CD4-positive, alpha-beta T cell treated with Interleukin-12 subunit alpha and Interleukin-12 subunit beta, for 1 hour (primary cell): ENCODE results near the gene TNNC1.

Source experiments
- DNase-seq: peaks from one replicate; pipeline ENCODE4 v3.0.0-alpha.2; 2020

The TNNC1 gene

GRCh38 chr3:52456800-52457183, 3.0 kb upstream of the TNNC1 start:
- no peak for DNase-seq

DNA sequence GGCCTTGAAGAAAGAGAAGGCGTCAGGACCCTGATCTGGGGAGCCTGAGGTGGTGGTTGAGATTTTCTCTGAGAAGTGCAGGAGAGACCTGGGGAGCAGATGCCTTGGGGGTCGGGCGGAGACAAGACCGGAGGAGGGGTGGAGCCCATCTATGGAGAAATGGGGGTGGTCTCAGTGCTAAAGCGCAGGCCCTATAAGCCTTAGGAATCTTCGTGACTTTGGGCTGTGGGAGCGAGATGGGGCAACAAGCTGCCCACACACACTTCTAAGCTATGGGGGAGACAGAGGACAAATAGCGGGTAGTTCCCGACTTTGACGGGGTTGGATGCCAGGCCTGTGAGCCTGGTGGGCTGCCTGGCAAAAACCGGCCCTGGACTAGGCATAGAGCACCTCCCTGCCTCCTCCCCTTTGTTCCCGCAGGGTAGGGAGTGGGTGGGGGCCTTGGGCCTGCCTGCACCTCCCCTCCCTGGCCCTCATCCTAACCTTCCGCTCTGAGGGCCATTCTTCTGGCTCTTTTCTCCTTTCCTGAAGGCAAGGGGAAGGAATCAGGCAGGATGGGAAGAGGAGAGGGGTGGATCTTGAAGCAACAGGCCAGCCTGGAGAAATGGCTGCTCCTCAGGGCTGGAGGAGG, 2.4 kb upstream of the TNNC1 start:
- DNase-seq: no peak

DNA sequence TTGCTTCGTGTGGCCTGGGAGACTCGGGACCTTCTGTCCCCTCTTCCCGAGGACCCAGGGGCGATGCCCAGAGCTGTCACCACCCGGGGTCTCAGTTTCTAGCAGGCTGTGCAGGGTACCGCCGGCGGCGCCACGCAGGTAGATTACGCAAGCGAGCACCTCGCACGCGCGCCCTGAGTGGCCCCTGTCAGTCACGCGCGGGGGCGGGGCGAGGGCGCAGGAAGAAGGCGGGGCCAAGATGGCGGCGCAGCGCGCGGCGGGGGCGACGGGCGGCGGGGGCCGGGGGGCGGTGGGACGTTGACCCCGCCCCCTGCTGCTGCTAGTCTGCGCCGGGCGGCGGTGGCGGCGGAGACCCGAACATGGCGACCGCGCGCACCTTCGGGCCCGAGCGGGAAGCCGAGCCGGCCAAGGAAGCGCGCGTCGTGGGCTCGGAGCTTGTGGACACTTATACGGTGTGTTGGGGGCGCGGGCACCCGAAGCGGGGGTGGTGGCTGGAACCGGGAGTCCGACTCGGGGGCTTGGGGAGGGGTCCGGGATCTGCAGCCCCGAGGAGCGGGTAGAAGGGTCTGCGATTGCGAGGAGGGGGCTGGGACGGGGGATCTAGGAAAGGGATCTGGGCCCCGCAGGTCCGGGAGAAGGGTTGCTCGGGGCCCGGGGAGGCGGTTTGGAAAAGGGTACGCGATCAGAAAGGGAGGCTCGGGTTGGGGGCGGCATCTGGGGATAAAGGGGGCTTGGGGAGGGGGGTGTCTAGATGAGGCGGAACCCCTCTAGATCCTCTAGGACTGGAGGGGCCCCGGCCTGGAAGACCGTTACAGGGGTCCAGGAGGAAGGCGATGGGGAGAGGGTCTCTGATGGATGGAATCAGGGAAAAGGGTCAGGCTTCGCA, 1.7 kb upstream of the TNNC1 start, which contains the start of gene NISCH:
Gene NISCH, plus strand, starts transcription at position 322 of the 886 bp plus-strand sequence. Its CDS starts 38 bp downstream, at position 360.
- peak; percentile 97 for DNase-seq

- DNase-seq: no peak
These were observed 1.1 kb upstream of the TNNC1 start for GRCh38 chr3:52454938-52455282.

GRCh38 chr3:52454250-52454937, 553 bp upstream of the TNNC1 start:
- DNase-seq: no peak

DNA sequence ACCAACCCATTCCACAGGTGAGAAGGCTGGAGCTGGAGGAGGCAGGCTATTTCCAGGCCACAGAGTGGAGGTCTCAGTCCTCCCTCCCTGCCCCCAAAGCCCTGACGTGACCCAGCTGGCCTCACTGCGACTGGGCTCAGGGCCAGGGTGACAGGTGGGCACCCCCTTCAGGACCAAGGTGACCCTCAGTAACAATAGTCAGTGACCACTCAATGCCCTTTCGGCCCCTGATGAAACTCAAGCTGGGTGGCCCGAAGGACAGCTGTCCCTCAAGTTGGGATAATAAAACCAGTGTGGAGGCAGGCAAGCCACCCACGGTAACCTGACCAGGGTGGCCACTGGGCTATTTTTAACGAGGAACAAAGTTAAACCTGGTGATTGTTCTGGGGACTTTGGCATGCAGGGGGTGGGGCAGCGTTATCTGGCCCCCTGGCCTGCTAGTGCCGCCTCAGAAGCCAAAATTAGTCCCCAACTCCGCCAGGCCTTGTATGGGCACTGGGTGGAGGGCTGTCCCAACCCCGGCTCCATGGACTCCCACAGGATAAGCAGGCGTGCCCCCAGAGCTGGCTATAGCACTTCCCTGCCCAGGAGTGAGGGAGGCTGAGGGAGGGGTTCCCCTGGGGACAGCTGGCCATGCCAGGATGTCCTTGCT, 1.1 kb downstream of the TNNC1 start:
- DNase-seq: no peak

- no peak for DNase-seq
These were observed 1.7 kb downstream of the TNNC1 start for GRCh38 chr3:52452126-52452525.

DNA sequence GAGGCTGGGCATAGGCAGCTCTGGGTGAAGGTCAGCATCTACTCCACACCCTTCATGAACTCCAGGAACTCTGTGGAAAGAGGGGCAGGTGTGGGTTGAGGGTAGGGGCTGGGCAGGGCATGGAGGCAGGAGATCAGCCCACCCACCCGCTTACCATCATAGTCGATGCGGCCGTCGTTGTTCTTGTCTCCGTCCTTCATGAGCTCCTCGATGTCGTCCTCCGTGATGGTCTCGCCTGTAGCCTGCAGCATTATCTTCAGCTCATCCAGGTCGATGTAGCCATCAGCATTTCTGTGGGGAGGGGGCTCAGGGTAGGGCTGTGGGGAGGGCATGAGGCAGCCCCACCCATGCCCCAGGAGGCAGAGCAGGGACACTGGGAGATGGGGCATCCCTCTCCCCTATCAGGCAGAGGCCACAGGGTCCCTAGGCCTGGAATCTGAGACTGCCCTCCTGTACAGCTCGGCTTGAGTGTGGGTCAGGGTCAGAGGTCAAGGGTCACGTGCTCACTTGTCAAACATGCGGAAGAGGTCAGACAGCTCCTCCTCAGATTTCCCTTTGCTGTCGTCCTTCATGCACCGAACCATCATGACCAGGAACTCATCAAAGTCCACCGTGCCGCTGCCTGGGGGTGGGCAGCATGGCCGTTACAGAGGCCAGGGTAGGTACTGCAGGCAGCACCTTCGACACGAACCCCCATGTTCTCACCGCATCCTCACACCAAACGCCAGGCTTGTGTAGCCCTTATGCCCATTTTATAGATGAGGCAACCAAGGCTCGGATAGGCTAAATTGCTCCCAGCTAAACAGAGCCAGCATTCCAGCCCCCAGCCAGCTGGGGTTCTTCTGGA, 2.4 kb downstream of the TNNC1 start:
- no peak for DNase-seq

DNA sequence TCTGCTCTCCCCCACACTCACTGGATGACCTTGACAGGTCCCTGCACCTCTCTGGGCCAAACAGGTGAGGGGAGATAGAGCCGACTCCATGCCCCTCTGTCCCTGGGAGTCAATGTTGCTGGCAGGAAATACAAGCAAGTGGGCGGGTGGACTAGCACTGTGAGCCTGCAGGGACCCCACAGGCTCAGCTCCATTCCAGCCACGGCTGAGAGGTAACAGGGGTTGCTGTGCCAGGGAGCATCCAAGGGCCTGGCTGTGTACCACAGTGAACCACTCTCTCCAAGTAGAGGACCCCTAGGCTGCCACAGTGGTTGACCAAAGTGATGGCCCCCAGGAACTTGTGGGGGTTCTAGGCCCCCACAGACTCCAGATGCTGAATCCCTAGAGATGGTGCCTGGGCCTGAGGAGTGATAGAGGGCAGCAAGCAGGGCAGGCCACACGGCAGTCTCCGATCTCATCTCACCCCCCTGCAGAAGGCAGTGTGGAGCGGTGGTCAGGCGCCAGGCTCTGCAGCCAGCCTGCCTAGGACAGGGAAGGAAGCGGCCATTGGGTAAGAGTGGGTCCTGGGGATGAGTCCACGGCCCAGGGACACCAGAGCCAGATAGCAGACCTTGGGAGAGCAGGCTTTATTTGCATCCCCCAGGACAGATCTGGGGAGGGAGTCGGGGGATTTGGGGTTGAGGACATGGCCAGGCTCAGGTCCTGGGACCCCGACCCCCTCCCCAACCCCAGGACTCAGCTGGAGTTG, 3.2 kb downstream of the TNNC1 start:
- DNase-seq: no peak

DNA sequence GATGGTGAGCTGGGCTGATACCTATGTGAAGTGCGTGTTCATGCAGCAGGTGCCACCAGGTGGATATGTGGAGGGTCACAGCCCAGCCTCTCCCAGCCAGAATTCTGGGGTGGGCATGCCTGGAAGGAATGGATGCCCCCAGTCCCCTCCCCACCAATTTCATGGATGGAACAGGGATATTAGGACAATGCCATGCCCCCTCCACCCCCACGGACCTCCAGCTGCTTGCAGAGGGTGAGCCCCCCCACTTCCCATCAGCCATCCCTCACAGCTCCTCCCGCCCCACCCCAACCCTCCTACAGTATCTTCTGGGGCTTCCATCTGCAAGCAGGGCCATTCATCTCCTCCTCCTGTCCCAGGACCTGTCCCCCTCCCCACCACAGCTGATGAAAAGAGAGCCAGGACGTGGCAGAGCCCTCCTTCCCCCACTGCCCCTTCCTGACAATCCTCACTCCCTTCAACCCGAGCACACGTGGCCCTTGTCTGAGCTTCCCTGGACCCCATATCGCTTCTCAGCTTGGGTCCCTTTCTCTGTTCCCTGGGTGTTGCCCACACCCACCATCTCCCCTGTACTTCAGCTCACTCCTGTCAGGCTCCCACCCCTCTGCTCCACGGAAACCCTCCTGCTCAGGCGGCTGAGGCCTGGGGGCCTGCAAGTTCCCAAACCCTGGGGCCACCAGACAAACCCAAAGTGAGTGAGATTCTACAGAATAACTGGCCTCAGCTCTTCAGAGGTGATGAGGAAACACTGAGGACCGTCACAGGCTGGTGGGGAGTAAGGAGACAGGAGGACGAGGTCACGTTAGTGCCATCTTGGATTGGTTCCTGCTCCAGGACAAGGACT, 6.1 kb downstream of the TNNC1 start:
- no peak for DNase-seq

- DNase-seq: peak; percentile 82
These were observed 7.0 kb downstream of the TNNC1 start for GRCh38 chr3:52446631-52447511.

DNA sequence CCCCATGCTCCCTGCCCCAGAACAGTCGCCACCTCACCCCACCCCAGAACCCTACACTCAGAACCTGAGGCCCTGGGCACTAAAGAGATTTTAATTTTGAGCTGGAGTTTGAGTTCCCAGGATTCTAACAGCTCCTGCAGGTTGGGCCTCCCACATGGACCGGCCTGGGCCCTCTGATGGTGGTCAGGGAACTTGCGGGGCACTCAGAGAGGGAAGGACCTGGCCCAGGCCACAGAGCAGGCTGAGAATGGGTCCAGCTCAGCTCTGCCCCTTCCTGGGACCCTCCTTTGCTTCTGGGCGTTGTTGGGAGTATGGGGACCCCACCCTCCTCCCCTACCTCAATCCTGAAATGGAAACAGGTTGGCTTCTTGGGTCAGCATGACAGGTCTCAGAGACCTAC, 7.8 kb downstream of the TNNC1 start:
- DNase-seq: no peak

DNA sequence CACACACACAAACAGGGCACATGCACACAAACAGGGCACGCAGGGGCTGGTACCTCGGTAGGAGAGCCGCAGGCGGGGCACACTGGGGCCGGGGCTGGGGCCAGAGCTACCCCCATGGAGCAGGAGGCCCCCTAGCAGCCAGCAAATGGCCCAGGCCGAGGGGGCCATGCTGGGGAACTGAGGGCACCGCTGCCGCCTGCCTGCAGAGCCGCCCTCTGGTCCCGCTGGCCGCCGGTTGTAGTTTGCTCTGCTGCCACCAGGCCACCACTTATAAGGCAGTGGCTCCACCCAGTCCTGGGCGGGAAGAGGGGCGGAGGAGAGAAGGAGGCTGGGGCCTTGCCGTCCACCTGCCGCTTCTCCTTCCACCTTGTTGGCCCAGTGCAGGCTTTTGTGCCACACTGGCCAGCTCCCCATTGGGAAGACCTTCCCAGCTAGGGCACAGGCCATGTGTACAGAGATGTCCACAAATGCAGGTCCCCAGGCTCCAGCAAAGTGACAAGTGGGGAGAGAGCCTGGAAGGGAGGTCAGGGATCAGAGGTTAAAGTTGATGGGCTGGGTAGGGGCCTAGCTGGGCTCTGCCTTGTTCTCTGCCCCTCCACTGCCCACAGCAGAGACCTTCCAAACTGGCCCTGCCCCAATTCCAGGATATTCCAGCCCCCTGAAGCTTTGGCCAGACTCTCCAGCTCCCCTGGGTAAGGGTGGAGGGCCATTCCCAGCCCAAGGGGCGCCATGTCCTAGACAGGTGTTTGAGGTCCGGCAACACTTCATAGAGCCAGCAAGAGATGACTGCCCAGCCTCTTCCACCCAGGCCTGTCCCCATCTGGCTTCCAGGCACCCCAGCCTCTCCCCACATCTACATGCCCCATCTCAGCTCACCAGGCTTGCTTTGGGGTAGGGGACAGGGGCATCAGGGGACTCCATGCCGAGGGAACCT, 8.7 kb downstream of the TNNC1 start, which contains the start of gene SEMA3G:
Gene SEMA3G, minus strand, starts transcription at position 244 of the 934 bp plus-strand sequence. Its CDS starts 76 bp downstream, at position 168.
- peak; percentile 77 for DNase-seq

GRCh38 chr3:52443791-52444687, 9.8 kb downstream of the TNNC1 start:
- DNase-seq: no peak

GRCh38 chr3:52443268-52443610, 10.6 kb downstream of the TNNC1 start:
- no peak for DNase-seq

- DNase-seq: no peak
These were observed 11.2 kb downstream of the TNNC1 start for GRCh38 chr3:52442409-52443267.
